T follicular helper cell (primary cell): Measurements from ENCODE around the gene ZFR.
"Not testable (repeated sequence)": the region's sequence is repeated elsewhere in the genome, so short reads cannot be mapped to it uniquely, and the experiment has no call there.

Source experiments
- DNase-seq: peaks from one replicate; pipeline ENCODE4 v3.0.0-alpha.2; 2020; ENCODE audit warnings: low read depth

Gene ZFR

GRCh38 chr5:32452316-32452715, 7.8 kb upstream of the ZFR start:
- DNase-seq: not testable (repeated sequence)

GRCh38 chr5:32450952-32451351, 6.4 kb upstream of the ZFR start:
- no peak for DNase-seq

DNA sequence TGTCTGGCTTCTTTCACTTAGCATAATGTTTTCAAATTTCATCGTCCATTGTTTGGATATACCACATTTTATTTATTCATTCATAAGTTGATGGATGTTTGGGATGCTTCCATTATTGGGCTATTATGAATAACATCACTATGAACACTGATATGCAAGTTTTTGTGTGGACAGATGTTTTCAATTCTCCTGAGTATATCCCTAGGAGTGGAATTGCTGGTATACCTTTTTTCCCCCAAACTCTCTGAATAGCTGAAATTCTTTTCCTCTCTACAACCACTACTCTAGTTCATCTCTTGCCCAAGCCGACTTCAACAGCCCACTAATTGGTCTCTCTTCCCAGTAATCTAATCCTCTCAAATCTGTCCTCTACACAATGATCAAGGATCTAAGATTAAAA, 4.7 kb upstream of the ZFR start:
- no peak for DNase-seq

DNA sequence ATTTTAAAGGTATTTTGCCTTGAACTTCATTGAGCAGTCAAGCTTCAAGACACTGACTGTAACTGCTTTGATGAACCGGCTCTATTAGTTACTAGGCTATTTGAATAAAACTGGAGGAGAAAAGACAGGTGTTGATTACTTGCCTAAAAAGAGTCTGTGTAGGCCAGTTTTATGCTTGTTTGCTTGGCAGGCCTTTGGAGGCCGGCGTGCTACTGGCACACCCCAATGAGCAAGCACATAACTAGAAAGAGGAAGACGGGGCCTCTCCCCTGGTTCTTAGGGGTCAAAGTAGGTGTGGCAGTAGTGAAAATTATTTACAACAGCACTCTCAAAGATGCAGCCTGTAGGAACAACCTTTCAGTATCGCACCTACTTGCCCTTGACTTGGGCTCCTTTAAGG, 2.1 kb upstream of the ZFR start:
- DNase-seq: no peak

- DNase-seq: no peak
Observed at GRCh38 chr5:32445831-32446614, 1.5 kb upstream of the ZFR start.

GRCh38 chr5:32445287-32445758, 783 bp upstream of the ZFR start:
- no peak for DNase-seq

- DNase-seq: peak; percentile 25
Observed at GRCh38 chr5:32443541-32444430, 754 bp downstream of the ZFR start.

DNA sequence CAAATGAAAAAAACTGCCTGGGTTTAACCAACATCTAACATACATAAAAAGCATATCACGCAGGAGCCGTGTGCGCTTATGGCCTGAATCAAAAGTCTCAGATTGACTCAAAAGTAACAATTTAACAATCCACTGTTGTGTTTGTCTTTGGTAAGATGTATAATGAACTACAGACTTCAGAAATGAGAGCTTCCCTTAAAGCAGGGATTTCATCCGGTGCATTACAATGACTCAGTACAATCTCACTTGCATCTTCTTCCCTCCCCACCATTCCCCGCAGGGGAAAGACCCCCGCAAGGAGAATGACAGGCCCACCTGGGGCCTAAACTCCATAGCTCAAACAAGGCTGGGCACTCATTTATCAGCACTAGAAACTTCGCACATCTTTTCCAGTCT, 1.4 kb downstream of the ZFR start:
- DNase-seq: no peak

DNA sequence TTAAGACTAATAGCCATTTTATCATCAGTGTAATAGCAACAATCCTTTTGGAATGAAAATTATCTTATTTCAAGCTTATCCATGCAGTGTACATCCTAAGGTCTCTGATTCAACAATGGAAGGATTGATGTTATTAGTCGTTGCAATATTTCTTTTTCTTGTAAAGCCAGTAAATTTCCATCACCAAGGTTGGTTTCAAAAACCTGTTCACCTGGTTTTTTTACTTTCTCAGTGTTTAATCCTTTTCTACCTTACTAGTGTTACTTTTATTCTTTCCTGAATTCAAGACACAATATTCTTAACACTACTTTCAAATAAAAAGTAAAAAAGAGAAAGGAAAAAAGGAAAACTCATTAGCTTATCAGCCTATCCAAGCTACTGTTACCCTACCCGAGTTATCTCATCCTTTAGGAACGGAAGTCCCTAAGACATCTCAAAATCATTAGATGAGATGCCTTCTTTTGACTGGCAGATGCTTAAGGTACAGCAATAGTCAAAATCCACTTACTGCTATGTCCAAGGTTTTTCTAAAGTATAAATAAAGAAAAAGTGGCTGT, 5.4 kb downstream of the ZFR start:
- no peak for DNase-seq

- DNase-seq: no peak
Observed at GRCh38 chr5:32436553-32437242, 7.8 kb downstream of the ZFR start.

- no peak for DNase-seq
Observed at GRCh38 chr5:32435383-32435782, 9.2 kb downstream of the ZFR start.

DNA sequence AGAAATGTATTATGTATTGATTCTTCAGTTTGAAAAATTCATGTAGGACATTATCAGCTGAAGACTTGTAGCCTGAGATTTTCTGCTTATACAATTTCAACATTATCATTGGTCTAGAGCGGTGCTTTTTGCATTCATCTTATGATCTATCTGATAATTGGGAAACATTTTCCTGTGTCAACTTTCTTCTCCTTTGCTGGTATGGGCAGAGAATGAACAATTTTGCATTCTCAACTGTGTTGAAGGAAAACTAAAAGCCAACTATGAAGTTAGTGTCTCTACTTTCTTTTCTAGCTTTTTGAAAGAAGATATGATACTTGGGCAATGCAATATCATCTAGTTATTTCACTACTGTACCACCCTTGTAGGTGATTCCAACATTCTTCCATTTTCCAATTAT, 10.3 kb downstream of the ZFR start:
- no peak for DNase-seq

DNA sequence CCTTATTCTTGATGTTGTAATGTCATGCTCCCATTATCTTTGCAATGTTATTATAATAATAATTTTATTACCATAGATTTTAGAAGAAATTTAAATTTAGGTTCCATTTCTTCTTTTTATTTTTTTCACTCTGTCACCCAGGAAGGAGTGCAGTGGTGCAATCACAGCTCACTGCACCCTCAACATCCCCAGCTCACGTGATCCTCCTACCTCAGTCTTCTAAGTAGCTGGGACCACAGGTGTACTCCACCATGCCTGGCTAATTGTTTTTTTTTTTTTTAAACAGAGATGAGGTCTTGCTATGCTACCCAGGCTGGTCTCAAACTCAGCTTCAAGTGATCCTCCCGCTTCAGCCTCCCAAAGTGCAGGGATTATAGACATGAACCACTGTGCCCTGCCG, 11.9 kb downstream of the ZFR start:
- DNase-seq: no peak

DNA sequence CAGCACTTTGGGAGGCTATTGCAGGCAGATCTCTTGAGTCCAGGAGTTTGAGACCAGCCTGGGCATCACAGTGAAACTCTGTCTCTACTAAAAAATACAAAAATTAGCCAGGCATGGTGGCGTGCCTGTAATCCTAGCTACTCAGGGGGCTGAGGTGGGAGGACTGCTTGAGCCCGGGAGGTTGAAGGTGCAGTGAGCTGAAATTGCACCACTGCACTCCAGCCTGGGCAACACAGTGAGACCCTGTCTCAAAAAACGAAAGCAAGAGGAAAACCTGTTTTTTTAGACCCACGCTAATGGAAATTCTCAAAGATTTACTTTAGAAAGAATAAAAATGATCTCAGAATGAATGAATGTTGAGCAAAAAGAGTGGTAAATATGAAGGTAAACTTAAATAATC, 13.7 kb downstream of the ZFR start:
- DNase-seq: not testable (repeated sequence)

GRCh38 chr5:32428426-32428825, 16.1 kb downstream of the ZFR start:
- no peak for DNase-seq

GRCh38 chr5:32426440-32427151, 17.9 kb downstream of the ZFR start:
- DNase-seq: no peak

GRCh38 chr5:32422697-32423096, 21.8 kb downstream of the ZFR start:
- DNase-seq: no peak

DNA sequence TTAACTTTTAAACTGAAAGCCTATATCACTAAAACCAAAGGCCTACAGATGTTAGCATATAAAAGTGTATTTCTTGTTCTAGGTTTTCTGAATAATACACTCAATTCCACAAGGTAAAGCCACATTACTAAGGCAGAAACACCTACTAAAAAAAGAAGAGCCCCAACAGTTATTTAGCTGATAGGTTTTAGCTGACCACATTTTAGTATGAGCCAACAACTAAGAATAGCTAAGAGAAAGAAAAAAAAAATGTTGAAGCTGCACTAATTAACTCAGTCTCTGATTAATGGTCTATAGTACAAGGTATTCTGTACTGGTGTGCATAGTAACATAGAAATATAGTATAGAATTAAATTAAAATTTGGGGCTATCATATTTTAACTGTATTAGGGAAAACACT, 23.5 kb downstream of the ZFR start:
- DNase-seq: no peak

- DNase-seq: no peak
Observed at GRCh38 chr5:32420506-32420905, 24.0 kb downstream of the ZFR start.

- DNase-seq: no peak
Observed at GRCh38 chr5:32419791-32420190, 24.7 kb downstream of the ZFR start.

GRCh38 chr5:32413466-32414263, 30.9 kb downstream of the ZFR start:
- DNase-seq: no peak
